Breast epithelium (tissue), 3 donors: Measurements from ENCODE around the gene RERGL.

Experiments
- POLR2A ChIP-seq: fragments of 450-650 bp; IDR thresholded peaks from one replicate; pipeline ENCODE4 v1.6.1; 2016; ENCODE audit warnings: antibody characterized with exemption, mild to moderate bottlenecking, moderate library complexity
- TF ChIP-seq, protein P1 (sequence below), 3 donors: fragments of 450-650 bp; IDR thresholded peaks; one replicate each; pipeline ENCODE4 v1.5.1; 2016 to 2017; ENCODE audit warnings: antibody characterized with exemption in 3 of 3, mild to moderate bottlenecking in 3 of 3, moderate library complexity in 3 of 3

DNA sequence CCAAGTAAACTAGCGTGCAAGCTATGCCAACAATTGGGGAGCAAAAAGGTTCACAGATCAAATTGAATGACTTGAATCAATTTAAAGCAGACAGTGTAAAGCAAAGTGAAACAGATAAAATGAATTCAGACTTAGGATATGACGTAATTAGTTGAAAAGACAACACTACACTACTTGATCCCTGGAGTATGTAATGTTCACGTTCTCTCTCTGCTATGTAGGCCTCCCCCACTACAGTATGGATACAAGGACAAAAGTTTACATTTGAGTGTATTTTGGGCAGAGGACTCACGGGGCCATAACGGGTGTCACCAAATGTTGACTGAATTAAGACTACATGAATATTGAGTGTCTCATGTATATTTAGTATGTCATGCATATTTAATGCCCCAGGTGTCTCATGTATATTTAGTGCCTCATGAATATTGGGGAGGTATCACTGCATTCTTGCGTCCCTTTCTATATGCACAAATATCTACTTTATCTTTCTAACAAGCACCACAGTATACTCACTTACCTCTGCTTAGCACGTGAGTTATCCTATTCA lies 44.5 kb downstream of the RERGL start:
- TF ChIP-seq, protein P1, sequence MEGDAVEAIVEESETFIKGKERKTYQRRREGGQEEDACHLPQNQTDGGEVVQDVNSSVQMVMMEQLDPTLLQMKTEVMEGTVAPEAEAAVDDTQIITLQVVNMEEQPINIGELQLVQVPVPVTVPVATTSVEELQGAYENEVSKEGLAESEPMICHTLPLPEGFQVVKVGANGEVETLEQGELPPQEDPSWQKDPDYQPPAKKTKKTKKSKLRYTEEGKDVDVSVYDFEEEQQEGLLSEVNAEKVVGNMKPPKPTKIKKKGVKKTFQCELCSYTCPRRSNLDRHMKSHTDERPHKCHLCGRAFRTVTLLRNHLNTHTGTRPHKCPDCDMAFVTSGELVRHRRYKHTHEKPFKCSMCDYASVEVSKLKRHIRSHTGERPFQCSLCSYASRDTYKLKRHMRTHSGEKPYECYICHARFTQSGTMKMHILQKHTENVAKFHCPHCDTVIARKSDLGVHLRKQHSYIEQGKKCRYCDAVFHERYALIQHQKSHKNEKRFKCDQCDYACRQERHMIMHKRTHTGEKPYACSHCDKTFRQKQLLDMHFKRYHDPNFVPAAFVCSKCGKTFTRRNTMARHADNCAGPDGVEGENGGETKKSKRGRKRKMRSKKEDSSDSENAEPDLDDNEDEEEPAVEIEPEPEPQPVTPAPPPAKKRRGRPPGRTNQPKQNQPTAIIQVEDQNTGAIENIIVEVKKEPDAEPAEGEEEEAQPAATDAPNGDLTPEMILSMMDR (IDR thresholded peaks at IDR 0.05): no peak
- no peak for TF ChIP-seq POLR2A
